GM21528 (cell line): ENCODE data around the gene UGT1A6.

Source experiments
- ATAC-seq: cut with Tn5 transposase; IDR thresholded peaks from one replicate; pipeline ENCODE4 v1.9.1; 2021; ENCODE audit warnings: mild to moderate bottlenecking, moderate library complexity; ENCODE audit not compliant: unreplicated experiment, low FRiP score

The UGT1A6 gene

DNA sequence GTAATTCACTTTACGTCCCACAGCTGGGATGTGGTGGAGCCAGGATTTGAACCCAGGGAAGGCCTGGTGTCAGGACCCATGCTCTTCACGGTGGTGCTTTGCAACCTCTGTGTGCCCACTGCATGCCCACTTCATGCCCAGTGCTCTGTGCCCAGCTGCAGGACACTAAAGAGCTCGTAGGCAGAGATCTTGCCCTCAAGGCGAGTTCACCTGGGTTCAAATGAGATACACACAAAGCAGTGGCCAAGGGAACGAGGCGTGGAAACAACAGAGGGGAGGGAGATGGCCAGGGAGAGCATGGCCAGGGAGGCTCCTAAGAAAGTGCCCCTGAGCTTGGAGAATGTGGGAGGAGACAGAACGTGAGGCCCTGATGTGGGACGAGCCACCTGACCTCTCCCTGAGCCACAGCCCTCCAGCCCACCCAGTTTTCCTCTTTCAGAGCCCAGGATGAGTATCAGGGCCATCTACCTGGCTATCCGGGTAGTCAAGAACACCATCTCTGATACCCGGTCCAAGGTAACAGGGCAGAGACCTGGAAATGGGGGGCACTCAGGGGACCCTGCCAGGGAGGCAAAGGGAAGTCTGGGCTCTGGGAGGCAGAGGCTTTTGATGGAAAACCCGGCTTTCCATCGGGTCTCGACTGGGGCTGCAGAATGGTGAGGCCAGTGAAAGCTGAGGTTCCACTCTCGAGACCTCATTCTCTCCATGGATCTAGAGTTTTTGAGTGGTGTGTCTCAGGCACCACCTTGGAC, 105.8 kb downstream of the UGT1A6 start:
- ATAC-seq, result no peak

DNA sequence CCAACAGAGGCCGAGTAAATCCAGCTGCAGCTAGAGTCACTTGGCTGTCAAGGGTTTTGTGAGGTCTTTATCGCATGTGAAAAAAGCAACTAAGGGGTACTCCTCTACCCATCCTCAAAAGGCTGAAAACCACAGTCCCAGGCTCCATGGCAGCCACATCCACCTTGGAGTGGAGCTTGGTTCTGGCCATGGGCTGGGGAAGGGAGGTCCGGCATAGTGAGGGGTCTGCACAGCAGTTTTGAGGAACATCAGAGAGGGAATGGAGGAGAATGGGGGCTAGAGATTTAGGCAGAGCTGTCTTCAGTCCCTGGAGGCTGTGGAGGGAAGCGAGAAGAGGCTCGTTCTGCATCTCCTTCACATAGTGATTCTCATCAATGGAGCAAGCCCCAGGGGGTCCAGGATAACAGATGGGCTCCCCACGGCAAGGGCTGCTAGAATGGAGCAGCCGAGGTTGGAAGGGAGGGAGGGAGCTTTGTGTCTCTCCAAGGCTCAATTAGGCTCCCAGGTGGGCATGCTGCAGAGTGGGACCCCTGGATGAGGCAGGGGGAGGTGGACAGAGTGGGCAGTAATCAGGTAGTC, 106.5 kb downstream of the UGT1A6 start:
- no peak for ATAC-seq

DNA sequence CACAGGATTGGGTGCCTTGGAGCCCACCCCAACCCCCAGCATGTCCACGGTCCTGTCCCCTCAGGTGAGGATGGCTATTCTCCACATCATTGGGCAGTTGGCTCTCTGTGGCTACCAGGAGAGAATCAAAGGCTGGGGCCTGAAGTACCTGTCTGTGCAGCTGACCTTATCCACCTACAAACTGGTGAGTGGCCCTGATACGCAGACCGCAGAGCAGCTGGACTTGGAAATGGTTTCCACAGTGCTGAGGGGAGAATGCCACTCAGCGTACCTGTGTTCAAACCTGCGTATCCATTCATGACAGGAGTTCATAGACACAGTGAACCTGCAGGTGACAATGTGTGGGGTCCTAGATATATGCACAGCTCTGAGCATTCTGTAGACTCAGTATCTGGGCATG, 107.0 kb downstream of the UGT1A6 start:
- ATAC-seq, result no peak

DNA sequence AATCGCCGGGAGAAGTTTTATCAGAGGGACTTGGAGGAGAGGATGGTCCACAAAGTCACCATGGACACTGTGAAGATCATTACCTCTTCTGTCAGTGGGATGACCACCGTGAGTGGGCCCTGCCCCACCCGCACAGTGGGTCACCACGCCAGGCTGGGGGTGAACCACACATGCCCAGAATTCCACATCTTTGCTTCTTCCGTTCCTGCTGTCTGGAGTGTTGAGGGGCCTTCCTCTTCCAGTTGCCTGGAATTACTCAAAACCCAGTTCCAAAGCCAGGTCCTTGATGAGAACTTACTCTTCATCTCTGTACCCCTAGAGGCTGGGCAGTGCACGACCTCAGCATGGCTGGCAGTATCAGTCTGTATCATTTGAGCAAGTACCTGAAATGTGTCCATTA, 107.5 kb downstream of the UGT1A6 start:
- no peak for ATAC-seq

DNA sequence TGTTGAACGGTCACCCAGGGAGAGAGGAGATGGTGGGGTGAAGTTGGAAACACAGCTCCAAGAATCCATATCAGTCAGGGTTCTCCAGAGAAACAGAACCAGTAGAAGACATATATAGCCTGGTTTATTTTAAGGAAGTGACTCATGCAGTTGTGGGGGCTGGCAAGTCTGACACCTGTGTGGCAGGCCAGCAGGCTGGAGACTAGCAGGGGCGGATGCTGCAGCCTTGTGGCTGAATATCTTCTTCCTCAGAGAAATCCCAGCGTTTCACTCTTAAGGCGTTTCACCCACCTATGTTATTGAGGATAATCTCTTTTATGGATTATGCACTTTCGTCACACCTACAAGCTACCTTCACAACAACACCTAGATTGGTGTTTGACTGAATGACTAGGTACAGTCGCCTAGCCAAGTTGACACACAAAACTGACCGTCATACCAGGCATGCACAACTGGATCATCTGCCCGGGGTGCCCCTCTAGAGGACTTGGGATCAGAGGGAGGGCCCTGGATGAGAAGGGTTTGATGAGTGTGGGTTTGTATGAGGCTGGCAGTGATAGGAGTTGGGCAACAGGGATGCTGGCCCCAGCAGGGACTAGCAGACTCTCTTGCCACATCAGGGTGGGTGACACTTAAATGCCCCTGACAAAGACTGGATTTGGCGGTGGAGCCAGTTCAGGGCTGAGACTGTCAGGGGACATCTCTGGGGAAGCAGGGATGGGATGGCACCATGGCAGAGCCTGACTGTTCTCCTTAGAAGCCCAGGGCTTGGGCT, 108.9 kb downstream of the UGT1A6 start:
- no peak for ATAC-seq

DNA sequence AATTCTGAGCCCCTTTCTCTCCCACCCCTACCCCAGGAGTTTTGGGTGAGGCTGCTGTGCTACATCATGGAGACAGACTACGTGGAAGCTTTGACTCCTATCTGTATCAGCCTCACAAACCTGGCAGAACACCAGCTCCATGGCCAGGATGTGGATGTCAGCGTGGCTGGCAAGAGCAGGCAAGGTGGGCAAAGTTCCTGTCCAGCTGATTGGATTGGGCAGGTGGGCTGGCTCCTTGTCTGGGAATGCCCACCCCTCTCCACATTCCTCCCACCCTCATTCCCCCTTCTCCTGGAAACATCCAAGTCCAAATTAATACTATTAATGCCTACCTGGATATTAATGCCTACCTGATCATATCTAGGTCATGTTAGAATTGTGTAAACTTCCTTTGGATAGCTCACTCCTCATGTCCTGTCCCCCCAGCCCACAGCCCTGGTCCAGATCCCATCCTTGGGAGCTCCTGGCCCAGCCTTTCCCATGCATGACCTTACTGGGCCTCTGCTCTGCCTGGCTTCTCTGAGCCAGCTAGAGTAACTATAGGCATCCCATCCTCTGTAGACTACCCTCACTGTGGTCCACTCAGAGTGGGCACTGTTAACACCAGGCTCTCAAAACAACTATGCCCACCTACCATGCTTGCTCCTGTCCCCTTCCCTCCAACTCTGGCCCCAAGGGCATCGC, 109.6 kb downstream of the UGT1A6 start:
- no peak for ATAC-seq

DNA sequence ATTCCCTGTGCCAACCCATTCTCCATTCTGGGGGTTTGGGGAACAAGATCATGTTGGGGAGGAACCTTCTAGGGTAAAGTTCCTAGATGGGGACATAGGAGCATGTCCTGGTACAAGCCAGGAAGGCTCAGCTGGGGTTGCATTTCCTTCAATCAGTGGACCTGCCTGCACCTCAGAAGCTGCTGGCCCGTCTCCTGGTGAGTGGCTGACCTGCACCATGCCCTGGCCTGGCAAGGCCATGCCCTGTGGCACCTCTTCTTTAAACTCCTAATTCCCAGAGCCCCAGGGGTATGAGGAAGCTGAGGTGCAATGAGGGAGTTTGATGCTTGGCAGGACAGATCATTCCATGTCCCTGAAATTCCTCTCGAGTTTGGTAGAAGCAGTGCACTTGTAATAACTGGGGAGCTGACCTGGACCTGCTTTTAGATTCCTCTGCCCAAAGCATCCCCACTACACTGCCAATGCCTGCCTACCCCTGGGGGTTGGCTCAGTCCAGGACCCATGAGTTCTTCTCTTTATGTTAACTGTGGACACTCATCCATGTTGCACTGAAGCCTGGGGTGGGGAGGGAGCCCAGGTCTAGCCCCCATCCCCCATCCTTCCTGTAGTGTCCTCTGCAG, 110.7 kb downstream of the UGT1A6 start:
- ATAC-seq, result no peak

DNA sequence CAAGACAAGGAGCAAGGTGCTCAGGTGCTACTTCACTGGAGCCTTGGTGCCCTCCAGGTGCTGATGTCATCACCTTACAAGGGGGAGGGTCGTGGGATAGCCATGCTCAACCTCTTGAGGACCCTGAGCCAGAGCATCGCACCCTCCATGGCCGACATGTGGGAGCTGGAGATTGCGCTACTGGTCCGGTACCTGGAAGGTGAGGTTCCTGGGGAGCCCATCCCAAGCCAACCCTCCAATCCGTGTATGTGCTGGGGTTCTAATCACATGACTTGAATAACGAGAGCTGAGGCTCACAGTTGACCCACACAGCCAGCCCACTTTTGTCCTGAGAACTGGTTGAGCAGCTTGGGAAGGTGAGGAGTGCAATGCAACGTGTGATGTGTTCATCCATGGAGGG, 111.3 kb downstream of the UGT1A6 start:
- ATAC-seq, result no peak

DNA sequence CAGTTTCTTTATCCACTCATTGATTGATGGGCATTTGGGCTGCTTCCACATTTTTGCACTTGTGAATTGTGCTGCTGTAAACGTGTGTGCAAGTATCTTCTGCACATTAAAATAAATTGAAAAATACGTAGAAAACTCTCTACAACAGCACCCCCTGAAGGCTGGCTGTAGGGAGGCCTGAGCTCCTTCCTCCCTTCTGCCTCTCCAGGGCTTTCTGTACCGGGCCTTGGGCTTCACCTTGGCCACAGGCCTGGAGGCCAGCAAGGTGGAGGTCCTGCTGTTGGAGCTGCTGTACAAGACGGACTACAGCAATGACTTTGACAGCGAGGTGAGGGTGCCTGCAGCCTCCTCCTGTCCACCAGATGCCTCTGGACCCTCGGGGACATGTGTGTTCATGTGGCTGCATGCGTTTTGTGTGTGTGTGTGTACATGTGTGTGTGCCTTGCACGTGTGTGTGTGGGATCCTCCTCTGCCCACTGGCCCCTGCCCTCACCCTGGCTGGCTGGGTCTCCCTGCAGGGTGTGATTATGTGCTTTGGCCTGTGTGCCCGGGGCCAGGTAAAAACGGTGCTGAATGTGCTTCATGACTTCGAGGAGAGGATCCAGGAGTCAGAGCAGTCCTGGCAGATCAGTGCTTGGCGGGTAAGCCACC, 114.7 kb downstream of the UGT1A6 start:
- no peak for ATAC-seq

DNA sequence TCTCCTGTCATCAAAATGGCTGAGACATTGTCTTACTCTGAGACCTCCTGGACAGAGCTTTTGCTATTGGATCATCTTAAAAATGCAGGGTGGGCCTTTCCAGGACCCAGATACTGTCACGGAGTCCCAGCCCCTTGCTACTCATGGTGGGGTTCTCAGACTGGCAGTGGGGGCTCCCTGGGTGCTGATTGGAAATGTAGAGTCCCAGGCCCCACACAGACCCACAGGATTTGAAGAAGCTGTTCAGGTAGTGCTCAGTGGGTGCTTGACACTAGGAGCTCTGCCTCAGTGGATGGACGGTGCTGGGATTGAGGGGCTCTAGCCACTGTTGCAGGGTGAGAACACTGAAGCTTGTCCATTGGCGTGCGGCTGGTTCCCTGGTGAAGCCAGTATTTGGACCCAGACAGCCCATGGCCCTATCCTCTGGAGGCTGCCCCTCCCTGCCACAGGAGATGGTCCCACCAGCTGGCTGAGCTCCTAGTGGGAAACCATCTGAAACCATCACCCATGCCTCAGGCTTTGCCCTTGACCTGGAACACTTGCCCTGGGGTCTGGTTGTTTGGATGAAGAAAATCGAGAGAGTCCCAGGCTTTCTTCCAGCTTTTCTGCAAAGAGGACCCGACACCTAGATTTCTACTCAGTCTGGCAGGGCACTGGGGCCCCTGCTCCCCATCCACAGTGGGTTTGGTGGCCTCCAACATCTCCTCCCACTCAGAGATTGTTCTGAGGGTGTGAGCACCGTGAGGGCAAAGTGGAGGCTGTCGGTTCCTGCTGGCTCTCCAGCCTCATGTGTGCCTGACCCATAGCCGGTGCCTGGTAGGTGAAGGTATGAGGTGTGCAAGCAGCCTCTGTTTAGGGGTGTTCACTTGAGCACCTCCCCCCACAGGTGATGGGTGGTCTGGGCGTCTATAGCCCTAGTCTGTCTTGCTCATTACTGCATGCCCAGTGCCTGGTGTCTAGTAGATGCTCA, 115.6 kb downstream of the UGT1A6 start:
- ATAC-seq, result no peak

DNA sequence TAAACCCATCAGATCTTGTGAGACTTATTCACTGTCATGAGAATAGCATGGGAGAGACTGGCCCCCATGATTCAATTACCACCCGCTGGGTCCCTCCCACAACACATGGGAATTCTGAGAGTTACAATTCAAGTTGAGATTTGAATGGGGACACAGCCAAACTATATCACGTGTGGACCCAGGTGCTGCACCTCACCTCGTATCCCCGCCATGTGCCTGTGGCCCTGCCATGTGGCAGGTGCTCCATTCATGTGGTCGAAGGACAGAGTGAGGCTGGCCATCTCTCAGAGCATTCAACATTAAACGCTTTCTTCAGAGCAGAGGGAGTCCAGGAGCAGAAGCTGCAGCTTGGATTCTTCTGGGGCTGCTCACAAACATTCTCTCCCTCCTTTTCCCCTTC, 117.7 kb downstream of the UGT1A6 start:
- ATAC-seq, result no peak

DNA sequence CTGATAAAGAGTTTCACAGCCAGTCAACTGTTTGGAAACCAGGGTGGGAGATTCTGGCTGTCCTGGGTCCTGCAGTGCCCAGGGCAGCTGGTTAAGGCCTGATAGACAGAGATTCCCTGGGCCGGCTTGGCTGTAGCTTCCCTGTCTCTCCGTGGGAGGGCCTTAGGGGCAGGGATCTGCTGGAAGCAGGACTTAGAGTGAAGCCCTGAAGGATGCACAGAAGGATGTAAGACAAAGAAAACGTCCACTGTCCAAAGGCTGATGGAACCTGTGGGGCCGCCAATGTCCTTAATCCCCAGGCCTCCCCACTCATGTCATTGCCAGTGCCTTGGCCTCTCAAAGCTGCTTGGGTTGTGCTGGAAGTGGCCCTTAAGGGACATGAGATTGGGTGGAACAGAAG, 118.4 kb downstream of the UGT1A6 start:
- ATAC-seq, result no peak

DNA sequence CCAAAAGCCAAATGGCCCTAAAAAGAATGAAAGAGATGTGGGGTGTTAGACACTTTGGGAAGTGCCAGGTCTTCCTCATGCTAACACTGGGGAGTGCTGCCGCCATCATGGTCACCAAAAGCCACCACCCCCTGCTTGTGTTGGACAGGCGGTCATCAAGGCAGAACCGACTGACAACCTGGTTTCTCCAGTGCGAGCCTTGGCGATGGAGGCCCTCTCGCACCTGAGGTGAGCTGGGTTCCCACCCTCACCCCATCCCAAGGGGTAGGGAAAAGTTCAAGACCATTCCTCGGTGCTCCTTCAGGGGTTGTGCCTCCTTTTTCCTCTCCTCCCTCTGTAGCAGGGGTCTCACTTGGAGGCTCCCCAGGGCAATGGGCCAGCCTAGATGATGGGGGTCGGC, 119.0 kb downstream of the UGT1A6 start:
- ATAC-seq, result no peak

DNA sequence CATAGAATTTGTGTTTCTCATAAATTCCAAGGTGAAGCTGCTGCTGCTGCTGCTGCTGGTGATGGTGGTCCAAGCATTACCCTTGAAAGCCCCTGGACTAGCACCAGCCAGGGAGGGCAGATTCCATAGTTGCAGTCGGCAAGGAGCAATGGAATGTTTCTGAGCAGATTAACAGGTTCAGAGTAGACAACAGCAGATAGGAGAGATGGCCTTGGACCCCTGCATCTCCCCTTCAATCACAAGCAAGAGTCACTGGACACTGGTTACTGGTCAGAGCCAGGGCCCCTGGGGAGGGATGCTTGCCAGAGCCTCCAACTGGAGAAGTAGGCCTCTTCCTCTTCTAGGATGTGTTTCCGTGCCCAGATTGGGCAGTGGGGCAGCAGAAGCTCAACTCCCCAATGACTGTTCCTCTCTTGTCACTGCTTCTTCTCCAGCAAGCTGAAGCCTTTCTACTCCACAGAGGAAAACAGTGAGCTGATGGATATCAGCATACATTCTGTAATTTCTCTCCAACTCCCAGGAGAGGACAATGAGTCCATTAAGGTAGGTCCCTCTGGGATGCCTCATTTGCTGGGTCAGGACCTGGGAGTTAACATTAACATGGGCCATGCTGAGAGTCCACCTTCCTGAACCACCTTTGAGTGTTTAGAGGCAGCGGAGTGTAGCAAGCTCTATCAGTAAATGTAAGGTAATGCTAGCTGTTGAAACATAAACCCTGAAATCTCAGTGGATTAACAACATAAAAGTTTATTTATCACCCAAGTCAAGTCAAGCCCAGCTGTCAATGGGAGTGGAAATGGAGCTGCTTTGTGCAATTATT, 120.8 kb downstream of the UGT1A6 start:
- no peak for ATAC-seq

DNA sequence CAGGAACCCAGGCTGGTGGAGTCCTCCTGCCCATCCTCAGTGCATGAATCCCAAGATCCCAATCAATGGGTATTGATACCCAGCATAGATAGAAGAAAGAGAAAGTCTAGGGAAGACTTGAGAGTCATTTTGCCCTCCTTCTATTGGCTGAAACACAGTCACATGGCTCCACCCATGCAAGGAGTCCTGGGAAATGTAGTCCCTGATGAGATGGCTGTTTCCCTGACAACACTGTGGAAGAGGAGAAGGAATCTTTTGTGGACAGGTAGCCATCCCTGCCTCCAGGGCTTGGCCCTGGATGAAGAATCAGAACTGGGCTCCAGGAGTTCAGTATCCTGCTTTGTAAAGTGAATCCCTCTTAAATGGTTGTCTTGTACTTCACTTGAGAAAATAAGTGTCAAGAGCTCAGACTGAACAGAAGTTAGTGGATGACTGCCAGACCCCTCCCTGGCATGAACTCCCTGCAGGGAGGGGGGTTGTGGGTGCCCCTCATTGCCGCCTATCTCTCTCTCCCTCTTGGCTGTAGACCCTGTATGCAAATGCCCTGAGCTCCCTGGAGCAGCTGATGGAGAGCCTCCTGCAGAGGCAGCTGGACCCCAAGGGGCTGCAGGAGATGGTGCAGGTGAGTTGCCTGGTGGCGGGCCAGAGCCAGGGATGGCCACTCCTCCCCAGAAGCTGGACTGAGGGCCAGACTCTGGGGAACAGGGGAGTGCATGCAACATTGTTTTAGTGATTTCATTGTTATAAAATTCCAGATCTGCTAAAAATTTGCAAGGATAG, 121.6 kb downstream of the UGT1A6 start:
- ATAC-seq, result no peak

DNA sequence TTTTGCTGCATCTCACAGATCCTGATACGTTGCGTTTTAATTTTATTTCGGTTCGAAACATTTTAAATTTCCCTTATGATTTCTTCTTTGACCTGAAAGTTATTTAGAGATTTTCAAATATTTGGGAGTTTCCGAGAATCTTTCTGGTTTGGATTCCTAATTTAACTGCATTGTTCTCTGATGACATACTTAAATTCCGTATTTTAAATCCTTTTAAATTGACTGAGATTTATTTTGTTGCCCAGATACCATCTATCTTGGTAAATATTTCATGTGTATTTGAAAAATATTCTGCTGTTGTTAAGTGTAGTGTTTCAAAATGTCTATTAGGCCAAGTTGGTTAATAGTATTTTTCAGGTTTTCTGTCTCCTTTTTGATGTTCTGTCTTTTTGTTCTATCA, 123.2 kb downstream of the UGT1A6 start:
- ATAC-seq, result no peak

DNA sequence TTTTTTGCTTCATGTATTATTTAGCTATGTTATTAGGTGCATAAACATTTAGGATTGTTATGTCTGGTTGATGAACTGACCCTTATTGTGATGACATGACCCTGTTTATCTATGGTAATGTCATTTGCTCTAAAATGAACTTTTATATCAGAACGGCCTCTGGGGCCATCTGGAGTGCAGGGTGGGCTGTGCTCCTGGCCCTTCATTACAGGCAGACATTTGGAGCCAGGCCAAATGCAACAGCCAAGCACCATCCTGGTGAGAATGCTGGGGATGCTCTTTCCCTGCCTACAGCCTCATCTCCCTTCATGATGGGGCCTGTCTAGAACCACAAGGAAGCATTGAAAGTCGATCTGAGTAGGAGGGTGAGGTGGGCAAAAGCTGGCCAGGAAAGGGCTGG, 123.6 kb downstream of the UGT1A6 start:
- no peak for ATAC-seq

DNA sequence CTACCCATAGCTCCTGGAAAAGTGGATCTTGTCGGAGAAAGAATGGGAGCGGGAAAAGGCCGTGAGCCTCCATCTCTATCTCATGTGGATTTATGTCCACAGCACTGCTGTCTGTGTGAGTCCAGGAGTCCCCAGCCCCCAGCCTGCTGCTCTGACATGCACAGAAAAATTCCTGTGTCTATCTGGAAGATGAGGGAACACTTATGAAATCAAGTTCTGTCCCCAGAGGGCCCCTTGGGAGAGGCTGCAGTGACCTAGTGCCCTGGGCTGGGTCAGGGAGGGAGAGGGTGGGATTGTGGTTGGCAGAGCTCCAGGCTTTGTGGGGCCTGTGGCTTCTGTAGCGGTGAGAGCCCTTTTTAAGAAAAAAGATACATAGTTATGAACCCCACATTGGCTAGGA, 124.1 kb downstream of the UGT1A6 start:
- no peak for ATAC-seq
